Breast epithelium (tissue), 3 donors: ENCODE data around the gene PROK2.

Experiments used
- CTCF ChIP-seq, 3 donors: fragments of 450-650 bp; IDR thresholded peaks; one replicate each; pipeline ENCODE4 v1.5.1; 2016 to 2017; ENCODE audit warnings: antibody characterized with exemption in 3 of 3, mild to moderate bottlenecking in 3 of 3, moderate library complexity in 3 of 3
- POLR2A ChIP-seq: fragments of 450-650 bp; IDR thresholded peaks from one replicate; pipeline ENCODE4 v1.6.1; 2016; ENCODE audit warnings: antibody characterized with exemption, mild to moderate bottlenecking, moderate library complexity
- POLR2AphosphoS5 ChIP-seq, 3 donors: sonication (generic); formaldehyde crosslinking; IDR thresholded peaks; one replicate each; pipeline ENCODE4 v1.6.1; 2017; ENCODE audit warnings: antibody characterized with exemption in 3 of 3

DNA sequence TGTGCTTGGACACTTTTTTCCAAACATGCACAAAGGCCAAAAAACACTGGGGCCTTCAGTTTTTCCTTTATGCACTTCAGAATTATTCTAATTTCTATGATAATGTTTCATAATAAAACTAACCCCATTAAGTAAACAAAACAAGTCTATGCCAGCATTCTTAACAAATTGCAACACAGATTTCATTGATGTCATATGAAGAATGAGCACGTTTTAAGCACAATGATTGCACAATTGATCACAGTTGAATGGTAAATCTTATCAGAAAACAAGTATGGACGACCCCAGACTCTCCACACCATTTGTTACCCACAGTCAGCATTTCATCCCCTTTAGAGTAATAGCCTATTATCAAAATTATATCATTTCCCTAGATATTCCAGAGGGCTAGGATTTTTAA lies 46.7 kb upstream of the PROK2 start:
- no peak for TF ChIP-seq CTCF (IDR thresholded peaks at IDR 0.05)
- no peak for TF ChIP-seq POLR2A
- no peak for TF ChIP-seq POLR2AphosphoS5 (IDR thresholded peaks at IDR 0.05)
